ENCODE results near the gene STARD3.
A peak's percentile ranks its signal among the peaks of the same experiment; 100 is the strongest.

GRCh38 chr17:39623356-39623950 lies 13.5 kb upstream of the STARD3 start:
- no peak for TF ChIP-seq FOSL1 (tag; conservative IDR thresholded peaks at IDR 0.05)
- TF ChIP-seq ZNF12 (CRISPR knock-in tag; IDR thresholded peaks at IDR 0.05), result no peak
- TF ChIP-seq RFX5 (IDR thresholded peaks at IDR 0.05; ENCODE audit: low read depth, low read length), result no peak
- TF ChIP-seq ZNF124 (CRISPR knock-in tag; IDR thresholded peaks at IDR 0.05), result no peak
- TF ChIP-seq MAX (CRISPR knock-in tag; IDR thresholded peaks at IDR 0.05), result no peak
- no peak; the same call in 1 of the 2 replicates for TF ChIP-seq POLR2AphosphoS5 (IDR thresholded peaks at IDR 0.05; ENCODE audit: control insufficient read depth, insufficient read depth, low read depth, low read length)
- peak; percentile 84 to 93 (median 91) for TF ChIP-seq CTCF (IDR thresholded peaks at IDR 0.05 in 2 of 3, conservative IDR thresholded peaks at IDR 0.05 in 1 of 3; ENCODE audit: insufficient read depth in 2 of 3, low read depth in 1 of 3, low read length in 3 of 3)
- TF ChIP-seq BRF1 (IDR thresholded peaks at IDR 0.05; ENCODE audit: borderline replicate concordance, extremely low read depth, insufficient read length), result no peak
- TF ChIP-seq RAD21 (CRISPR knock-in tag; conservative IDR thresholded peaks at IDR 0.05 in 1 of 2, IDR thresholded peaks at IDR 0.05 in 1 of 2), result peak; percentile 44 to 73
- no peak for TF ChIP-seq ZNF23 (CRISPR knock-in tag; IDR thresholded peaks at IDR 0.05)
- TF ChIP-seq SNRNP70 (optimal IDR thresholded peaks at IDR 0.05; ENCODE audit: low read depth, low read length), result no peak
- TF ChIP-seq ZNF324 (CRISPR knock-in tag; IDR thresholded peaks at IDR 0.05), result no peak
